ENCODE data around the gene EAF2.
"Not testable (repeated sequence)": the region's sequence is repeated elsewhere in the genome, so short reads cannot be mapped to it uniquely, and the experiment has no call there.

Gene EAF2

GRCh38 chr3:121863247-121863646, 28.2 kb downstream of the EAF2 start:
- not testable (repeated sequence) for DNase-seq (ENCODE audit: low read depth)

GRCh38 chr3:121863801-121864200, 28.8 kb downstream of the EAF2 start:
- DNase-seq (ENCODE audit: low read depth) = no peak

- no peak for DNase-seq (ENCODE audit: low read depth)
Measured at GRCh38 chr3:121869736-121870135, 34.7 kb downstream of the EAF2 start.

- no peak for DNase-seq (ENCODE audit: low read depth)
Measured at GRCh38 chr3:121870717-121871116, 35.7 kb downstream of the EAF2 start.

- no peak for DNase-seq (ENCODE audit: low read depth)
Measured at GRCh38 chr3:121871430-121871829, 36.4 kb downstream of the EAF2 start.

GRCh38 chr3:121878411-121878810, 43.4 kb downstream of the EAF2 start:
- no peak for DNase-seq (ENCODE audit: low read depth)

- no peak for DNase-seq (ENCODE audit: low read depth)
Measured at GRCh38 chr3:121883507-121883906, 48.5 kb downstream of the EAF2 start.

- no peak for DNase-seq (ENCODE audit: low read depth)
Measured at GRCh38 chr3:121885386-121885785, 50.4 kb downstream of the EAF2 start.

- DNase-seq (ENCODE audit: low read depth) = no peak
Measured at GRCh38 chr3:121894301-121894990, 59.4 kb downstream of the EAF2 start, which contains the start of gene SLC15A2. Gene SLC15A2, plus strand, starts transcription at chr3:121894401. Its CDS starts 76 bp downstream, at chr3:121894477.

- no peak for DNase-seq (ENCODE audit: low read depth)
Measured at GRCh38 chr3:121895121-121895520, 60.1 kb downstream of the EAF2 start.

GRCh38 chr3:121895736-121896135, 60.7 kb downstream of the EAF2 start:
- no peak for DNase-seq (ENCODE audit: low read depth)

- no peak for DNase-seq (ENCODE audit: low read depth)
Measured at GRCh38 chr3:121896823-121897222, 61.8 kb downstream of the EAF2 start.

- DNase-seq (ENCODE audit: low read depth) = no peak
Measured at GRCh38 chr3:121897296-121897695, 62.3 kb downstream of the EAF2 start.

GRCh38 chr3:121913305-121913990, 78.4 kb downstream of the EAF2 start:
- no peak for DNase-seq (ENCODE audit: low read depth)

GRCh38 chr3:121914081-121914998, 79.3 kb downstream of the EAF2 start:
- no peak for DNase-seq (ENCODE audit: low read depth)

- DNase-seq (ENCODE audit: low read depth) = no peak
Measured at GRCh38 chr3:121916189-121916588, 81.2 kb downstream of the EAF2 start.

GRCh38 chr3:121918779-121919483, 83.9 kb downstream of the EAF2 start:
- no peak for DNase-seq (ENCODE audit: low read depth)

- DNase-seq (ENCODE audit: low read depth) = no peak
Measured at GRCh38 chr3:121924734-121925133, 89.7 kb downstream of the EAF2 start.

- no peak for DNase-seq (ENCODE audit: low read depth)
Measured at GRCh38 chr3:121926380-121926779, 91.4 kb downstream of the EAF2 start.
